OCI-LY3 (cell line): ENCODE measurements around the gene FGD4.

ENCODE experiments used
- CTCF ChIP-seq: fragments of 200-600, 300-600 bp; sonication (generic); IDR thresholded peaks from 2 replicates; pipeline ENCODE4 v1.5.1; 2014; ENCODE audit warnings: antibody characterized with exemption, low read length, low read depth
- EZH2phosphoT487 ChIP-seq: fragments of 200-600 bp; shearing (Covaris generic); IDR thresholded peaks from 2 replicates; pipeline ENCODE4 v1.6.1; 2018; ENCODE audit warnings: antibody characterized with exemption, mixed run types, low read depth

GRCh38 chr12:32445356-32445755 is 46.0 kb downstream of the FGD4 start:
- TF ChIP-seq CTCF (no peak), EZH2phosphoT487 (no peak)
